Liver (tissue), 9 donors: ENCODE data around the gene GALNT8. TPM values are rescaled to one million over a fixed set of nuclear protein-coding genes. Genes with fewer than 3 reads are reported as not detected.

Experiments
- DNase-seq: peaks from one replicate; pipeline ENCODE4 v3.0.0-alpha.2; 2017; ENCODE audit warnings: low spot score
- H3K27ac ChIP-seq, 2 donors: one replicate each; pipeline ENCODE4 v1.7.0; 2013; ENCODE audit warnings: inconsistent platforms in 2 of 2, low read length in 2 of 2, control low read depth in 1 of 2, low read depth in 1 of 2, mild to moderate bottlenecking in 1 of 2
- H3K27me3 ChIP-seq, 4 donors: one replicate each; pipeline versions ENCODE4 v1.6.1 to v1.7.0; 2013; ENCODE audit warnings: low read length in 3 of 4, inconsistent platforms in 1 of 4, mild to moderate bottlenecking in 1 of 4, moderate library complexity in 1 of 4; ENCODE audit not compliant: control insufficient read depth in 4 of 4, insufficient read depth in 4 of 4
- H3K36me3 ChIP-seq, 4 donors: one replicate each; pipeline versions ENCODE4 v1.6.1 to v1.7.0; 2013; ENCODE audit warnings: low read length in 3 of 4, mild to moderate bottlenecking in 3 of 4, low read depth in 1 of 4, moderate library complexity in 1 of 4; ENCODE audit not compliant: control insufficient read depth in 4 of 4, insufficient read depth in 3 of 4
- H3K4me1 ChIP-seq, 4 donors: one replicate each; pipeline versions ENCODE4 v1.6.1 to v1.7.0; 2013; ENCODE audit warnings: low read length in 3 of 4, mild to moderate bottlenecking in 3 of 4, moderate library complexity in 1 of 4; ENCODE audit not compliant: control insufficient read depth in 4 of 4, insufficient read depth in 4 of 4
- H3K4me3 ChIP-seq, 3 donors: one replicate each; pipeline versions ENCODE4 v1.6.1 to v1.7.0; 2013; ENCODE audit warnings: low read length in 3 of 3, control low read depth in 1 of 3, low read depth in 1 of 3, mild to moderate bottlenecking in 1 of 3
- H3K9ac ChIP-seq, 2 donors: one replicate each; pipeline ENCODE4 v1.7.0; 2013; ENCODE audit warnings: low read length in 2 of 2, mild to moderate bottlenecking in 2 of 2, moderate library complexity in 2 of 2, control low read depth in 1 of 2, low read depth in 1 of 2
- H3K9me3 ChIP-seq, 4 donors: one replicate each; pipeline versions ENCODE4 v1.6.1 to v1.7.0; 2013; ENCODE audit warnings: low read length in 3 of 4; ENCODE audit not compliant: control insufficient read depth in 4 of 4
- ATF3 ChIP-seq: IDR thresholded peaks from 2 replicates; pipeline ENCODE4 v1.6.1; 2016; ENCODE audit warnings: antibody characterized with exemption
- CTCF ChIP-seq: fragments of 150-350 bp; IDR thresholded peaks from 2 replicates; pipeline ENCODE4 v1.5.1; 2017; ENCODE audit warnings: improper control_type of control experiment, low read depth, low read length; ENCODE audit not compliant: missing input control
- FOXA1 ChIP-seq: IDR thresholded peaks from 2 replicates; pipeline ENCODE4 v1.6.1; 2016; ENCODE audit warnings: antibody characterized with exemption
- FOXA2 ChIP-seq: IDR thresholded peaks from 2 replicates; pipeline ENCODE4 v1.6.1; 2016; ENCODE audit warnings: antibody characterized with exemption
- GABPA ChIP-seq, 2 donors: IDR thresholded peaks in 1 of 2; conservative IDR thresholded peaks in 1 of 2; 2 replicates each; pipeline ENCODE4 v1.6.1; 2016; ENCODE audit warnings: antibody characterized with exemption in 2 of 2, mild to moderate bottlenecking in 1 of 2, moderate library complexity in 1 of 2
- HNF4A ChIP-seq, 2 donors: conservative IDR thresholded peaks; 2 replicates each; pipeline ENCODE4 v1.6.1; 2016; ENCODE audit warnings: antibody characterized with exemption in 2 of 2, mild to moderate bottlenecking in 2 of 2
- HNF4G ChIP-seq: IDR thresholded peaks from 2 replicates; pipeline ENCODE4 v1.6.1; 2016; ENCODE audit warnings: antibody characterized with exemption
- JUND ChIP-seq, 2 donors: IDR thresholded peaks; 2 replicates each; pipeline ENCODE4 v1.6.1; 2016; ENCODE audit warnings: antibody characterized with exemption in 2 of 2
- MAX ChIP-seq: IDR thresholded peaks from 2 replicates; pipeline ENCODE4 v1.6.1; 2016; ENCODE audit warnings: antibody characterized with exemption
- NR2F2 ChIP-seq: IDR thresholded peaks from 2 replicates; pipeline ENCODE4 v1.6.1; 2016; ENCODE audit warnings: antibody characterized with exemption
- RAD21 ChIP-seq, 2 donors: IDR thresholded peaks; 2 replicates each; pipeline ENCODE4 v1.6.1; 2016; ENCODE audit warnings: antibody characterized with exemption in 2 of 2, mild to moderate bottlenecking in 2 of 2
- REST ChIP-seq: IDR thresholded peaks from 2 replicates; pipeline ENCODE4 v1.6.1; 2016; ENCODE audit warnings: antibody characterized with exemption, mild to moderate bottlenecking
- RXRA ChIP-seq, 2 donors: IDR thresholded peaks; 2 replicates each; pipeline ENCODE4 v1.6.1; 2017 to 2018; ENCODE audit warnings: antibody characterized with exemption in 2 of 2, mild to moderate bottlenecking in 1 of 2
- SP1 ChIP-seq: IDR thresholded peaks from 2 replicates; pipeline ENCODE4 v1.6.1; 2018; ENCODE audit warnings: antibody characterized with exemption, mild to moderate bottlenecking
- TAF1 ChIP-seq: conservative IDR thresholded peaks from 2 replicates; pipeline ENCODE4 v1.6.1; 2016; ENCODE audit warnings: antibody characterized with exemption, mild to moderate bottlenecking
- YY1 ChIP-seq: IDR thresholded peaks from 2 replicates; pipeline ENCODE4 v1.6.1; 2016; ENCODE audit warnings: antibody characterized with exemption, mild to moderate bottlenecking
- ZBTB33 ChIP-seq: IDR thresholded peaks from 2 replicates; pipeline ENCODE4 v1.6.1; 2016; ENCODE audit warnings: antibody characterized with exemption
- WGBS: extraction: QIAGEN DNeasy Blood & Tissue Kit; methylation state at CpG from one replicate; pipeline ENCODE4 v1.1.7; 2013; 5-methylcytosine and 5-hydroxymethylcytosine counted together
- polyA plus RNA-seq, 2 donors: library from polyadenylated mRNA; stranded (reverse) in 1 of 2; unstranded in 1 of 2; fragments of 200-250 nt in 1 of 2; fragments of >200 nt in 1 of 2; fragmentation: Nextera tagmentation in 1 of 2; extraction: Ambion mirVana in 1 of 2; gene quantifications; one replicate each; pipeline versions ENCODE4 v1.2.1 to v1.2.3, GENCODE V29; 2013 to 2015
- total RNA-seq, 2 donors: library from RNA; depleted of rRNA; stranded (reverse); fragments of >200 nt; gene quantifications; one replicate each; pipeline ENCODE4 v1.2.3, GENCODE V29; 2014
- donor health status: healthy.
- donor health status: healthy.
- donor health status: healthy.
- donor health status: healthy.
- donor health status: healthy.

GALNT8 gene
- total and polyA plus RNA-seq, 4 donors: 0.03 to 0.25 (median 0.19) TPM; not detected in 1

- no peak overlapping the region for H3K9ac ChIP-seq
- no peaks in the 10 kb centered on the region for H3K9me3 ChIP-seq
- no peak for TF ChIP-seq FOXA1
- TF ChIP-seq RAD21 (IDR thresholded peaks at IDR 0.05): no peak
- TF ChIP-seq MAX: no peak
- TF ChIP-seq GABPA (IDR thresholded peaks at IDR 0.05 in 1 of 2, conservative IDR thresholded peaks at IDR 0.05 in 1 of 2): no peak
- no peak for TF ChIP-seq JUND (IDR thresholded peaks at IDR 0.05)
- no peak for TF ChIP-seq REST
- TF ChIP-seq HNF4G: no peak
- TF ChIP-seq SP1: no peak
- TF ChIP-seq TAF1: no peak
- TF ChIP-seq ATF3: no peak
- TF ChIP-seq RXRA (IDR thresholded peaks at IDR 0.05): no peak
- TF ChIP-seq YY1: no peak
- WGBS: 63% methylated on average over 6 of the region's 6 CpGs
- DNase-seq: no peak
- no peaks in the 10 kb centered on the region for H3K36me3 ChIP-seq
- peaks cover 0 to 8% (median 5%) of the 10 kb centered on the region in 4 donors for H3K27me3 ChIP-seq
- no peak overlapping the region for H3K4me3 ChIP-seq
- no peak overlapping the region for H3K27ac ChIP-seq
- peaks cover 0 to 9% (median 3%) of the 10 kb centered on the region in 4 donors for H3K4me1 ChIP-seq
Measured at GRCh38 chr12:4807116-4807783, 87.0 kb downstream of the GALNT8 start.

- no peak for DNase-seq
- peaks cover 0 to 9% (median 3%) of the 10 kb centered on the region in 4 donors for H3K4me1 ChIP-seq
- TF ChIP-seq NR2F2 (no peak), YY1 (no peak), GABPA (IDR thresholded peaks at IDR 0.05 in 1 of 2, conservative IDR thresholded peaks at IDR 0.05 in 1 of 2) (no peak), RXRA (IDR thresholded peaks at IDR 0.05) (no peak), REST (no peak), TAF1 (no peak), CTCF (no peak), ZBTB33 (no peak), HNF4A (conservative IDR thresholded peaks at IDR 0.05) (no peak), JUND (IDR thresholded peaks at IDR 0.05) (no peak), RAD21 (IDR thresholded peaks at IDR 0.05) (no peak), FOXA2 (no peak)
- H3K4me3 ChIP-seq: no peak overlapping the region
- peaks cover 0 to 8% (median 5%) of the 10 kb centered on the region in 4 donors for H3K27me3 ChIP-seq
- H3K9ac ChIP-seq: no peak overlapping the region
- H3K36me3 ChIP-seq: no peaks in the 10 kb centered on the region
- H3K9me3 ChIP-seq: no peaks in the 10 kb centered on the region
- 59% methylated on average over 2 of the region's 2 CpGs for whole genome bisulfite sequencing
- no peak overlapping the region for H3K27ac ChIP-seq
Measured at GRCh38 chr12:4807813-4808212, 87.6 kb downstream of the GALNT8 start.
